Measurements from ENCODE around the gene LRRC74B.

The LRRC74B gene

GRCh38 chr22:21073023-21073422 lies 27.3 kb downstream of the LRRC74B start:
- Histone ChIP-seq H3K9ac (ENCODE audit: insufficient read length, low read depth) (no peak overlapping the region), H3K4me3 (ENCODE audit: insufficient read length, low read depth) (no peak overlapping the region), H3K27me3 (ENCODE audit: insufficient read depth, insufficient read length) (no peaks in the 10 kb centered on the region), H3K9me3 (ENCODE audit: insufficient read depth, low read length) (peaks cover 10% of the 10 kb centered on the region; the same call in 1 of the 2 replicates), H3K4me1 (ENCODE audit: insufficient read depth, insufficient read length) (no peaks in the 10 kb centered on the region), H3K36me3 (ENCODE audit: insufficient read depth, insufficient read length, low read length) (no peaks in the 10 kb centered on the region)
- TF ChIP-seq SUZ12 (IDR thresholded peaks at IDR 0.05; ENCODE audit: extremely low read depth, insufficient read depth, insufficient read length) (no peak), YY1 (IDR thresholded peaks at IDR 0.05; ENCODE audit: insufficient read depth, insufficient read length) (no peak), ZNF274 (IDR thresholded peaks at IDR 0.05; ENCODE audit: low read depth, low read length) (no peak)
- no peak for DNase-seq (ENCODE audit: low read depth, low spot score)

DNA sequence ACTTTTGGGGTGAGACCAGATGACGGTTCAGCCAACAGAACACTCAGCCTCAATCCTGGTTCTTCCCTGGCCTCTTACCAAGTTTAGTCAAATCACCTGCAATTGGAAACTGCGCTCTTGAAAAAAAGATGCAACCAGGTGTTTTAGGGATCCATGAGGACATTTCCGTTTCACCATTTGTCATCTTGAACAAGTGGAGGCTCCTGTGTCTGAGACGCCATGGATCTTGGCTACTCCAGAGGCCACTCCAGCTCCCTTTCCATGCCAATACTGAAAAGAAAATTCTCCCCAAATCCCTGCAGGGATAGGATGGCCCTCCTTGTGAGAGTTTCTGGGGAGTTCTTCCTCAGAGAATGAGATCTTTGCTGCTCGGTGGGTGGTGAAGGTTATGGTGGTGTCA lies 27.7 kb downstream of the LRRC74B start:
- no peak for DNase-seq (ENCODE audit: low read depth, low spot score)
- H3K4me1 ChIP-seq (ENCODE audit: insufficient read depth, insufficient read length): no peaks in the 10 kb centered on the region
- peaks cover 10% of the 10 kb centered on the region; the same call in 1 of the 2 replicates for H3K9me3 ChIP-seq (ENCODE audit: insufficient read depth, low read length)
- no peak overlapping the region for H3K9ac ChIP-seq (ENCODE audit: insufficient read length, low read depth)
- no peaks in the 10 kb centered on the region for H3K36me3 ChIP-seq (ENCODE audit: insufficient read depth, insufficient read length, low read length)
- TF ChIP-seq ZNF274 (IDR thresholded peaks at IDR 0.05; ENCODE audit: low read depth, low read length): no peak
- TF ChIP-seq SUZ12 (IDR thresholded peaks at IDR 0.05; ENCODE audit: extremely low read depth, insufficient read depth, insufficient read length): no peak
- TF ChIP-seq YY1 (IDR thresholded peaks at IDR 0.05; ENCODE audit: insufficient read depth, insufficient read length): no peak
- no peaks in the 10 kb centered on the region for H3K27me3 ChIP-seq (ENCODE audit: insufficient read depth, insufficient read length)
- H3K4me3 ChIP-seq (ENCODE audit: insufficient read length, low read depth): no peak overlapping the region

DNA sequence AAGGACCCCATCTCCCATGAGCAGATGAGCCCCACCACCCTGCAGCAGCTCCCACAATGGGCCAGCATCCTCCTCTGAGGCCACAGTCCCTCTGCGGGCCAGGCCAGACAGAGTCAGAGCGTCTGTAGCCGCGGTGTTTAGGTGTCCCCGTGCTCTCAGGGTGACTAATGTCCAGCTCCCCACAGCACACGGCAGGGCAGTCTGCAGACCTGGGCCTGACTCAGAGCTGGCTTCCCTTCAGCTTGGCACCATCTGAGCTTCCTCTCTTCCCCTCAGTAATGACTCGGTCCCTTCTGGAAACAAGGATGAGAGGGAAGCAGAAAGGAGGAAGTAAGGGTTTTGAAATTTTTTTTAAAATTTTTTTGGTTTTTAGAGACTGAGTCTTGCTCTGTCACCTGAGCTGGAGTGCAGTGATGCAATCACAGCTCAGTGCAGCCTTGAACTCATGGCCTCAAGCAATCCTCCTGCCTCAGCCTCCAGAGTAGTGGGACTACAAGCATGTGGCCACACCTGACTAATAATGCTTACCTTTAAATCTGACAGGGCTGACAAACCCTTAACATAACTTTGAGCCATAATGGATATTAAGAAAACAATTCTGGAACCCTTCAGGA lies 28.5 kb downstream of the LRRC74B start:
- no peak for DNase-seq (ENCODE audit: low read depth, low spot score)
- Histone ChIP-seq H3K4me1 (ENCODE audit: insufficient read depth, insufficient read length) (no peaks in the 10 kb centered on the region), H3K9me3 (ENCODE audit: insufficient read depth, low read length) (peaks cover 10% of the 10 kb centered on the region; the same call in 1 of the 2 replicates), H3K4me3 (ENCODE audit: insufficient read length, low read depth) (no peak overlapping the region), H3K36me3 (ENCODE audit: insufficient read depth, insufficient read length, low read length) (no peaks in the 10 kb centered on the region), H3K27me3 (ENCODE audit: insufficient read depth, insufficient read length) (no peaks in the 10 kb centered on the region), H3K9ac (ENCODE audit: insufficient read length, low read depth) (no peak overlapping the region)
- TF ChIP-seq ZNF274 (IDR thresholded peaks at IDR 0.05; ENCODE audit: low read depth, low read length): no peak
- TF ChIP-seq YY1 (IDR thresholded peaks at IDR 0.05; ENCODE audit: insufficient read depth, insufficient read length): no peak
- no peak for TF ChIP-seq SUZ12 (IDR thresholded peaks at IDR 0.05; ENCODE audit: extremely low read depth, insufficient read depth, insufficient read length)

DNA sequence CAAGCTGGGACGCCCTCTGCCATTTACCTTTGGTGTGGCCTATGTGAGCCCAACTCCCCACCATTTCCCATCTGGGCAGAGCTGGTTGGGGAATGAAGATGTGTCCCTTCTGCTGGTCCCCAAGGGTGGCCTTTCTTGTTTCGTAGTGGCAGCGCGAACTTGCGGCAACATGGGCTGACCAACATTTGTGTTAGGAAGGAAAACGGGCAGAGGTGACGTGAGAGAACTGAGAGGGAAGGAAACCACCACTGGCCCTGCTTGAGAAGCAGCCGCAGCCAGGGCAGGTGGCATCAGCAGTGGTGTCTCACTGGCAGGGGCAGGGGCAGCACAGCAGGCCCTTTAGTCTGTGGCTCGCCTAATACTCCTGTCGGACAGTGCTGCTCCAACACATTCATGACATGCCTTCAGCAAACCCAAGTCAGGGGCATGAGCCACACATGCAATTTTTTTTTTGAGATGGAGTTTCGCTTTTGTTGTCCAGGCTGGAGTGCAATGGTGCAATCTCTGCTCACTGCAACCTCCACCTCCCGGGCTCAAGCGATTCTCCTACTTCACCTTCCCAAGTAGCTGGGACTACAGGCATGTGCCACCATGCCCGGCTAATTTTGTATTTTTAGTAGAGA lies 29.9 kb downstream of the LRRC74B start:
- no peak for DNase-seq (ENCODE audit: low read depth, low spot score)
- H3K36me3 ChIP-seq (ENCODE audit: insufficient read depth, insufficient read length, low read length): no peaks in the 10 kb centered on the region
- no peak overlapping the region for H3K9ac ChIP-seq (ENCODE audit: insufficient read length, low read depth)
- TF ChIP-seq ZNF274 (IDR thresholded peaks at IDR 0.05; ENCODE audit: low read depth, low read length) (no peak), SUZ12 (IDR thresholded peaks at IDR 0.05; ENCODE audit: extremely low read depth, insufficient read depth, insufficient read length) (no peak), YY1 (IDR thresholded peaks at IDR 0.05; ENCODE audit: insufficient read depth, insufficient read length) (no peak)
- no peak overlapping the region for H3K4me3 ChIP-seq (ENCODE audit: insufficient read length, low read depth)
- H3K27me3 ChIP-seq (ENCODE audit: insufficient read depth, insufficient read length): no peaks in the 10 kb centered on the region
- no peaks in the 10 kb centered on the region for H3K4me1 ChIP-seq (ENCODE audit: insufficient read depth, insufficient read length)
- H3K9me3 ChIP-seq (ENCODE audit: insufficient read depth, low read length): peaks cover 10% of the 10 kb centered on the region; the same call in 1 of the 2 replicates

DNA sequence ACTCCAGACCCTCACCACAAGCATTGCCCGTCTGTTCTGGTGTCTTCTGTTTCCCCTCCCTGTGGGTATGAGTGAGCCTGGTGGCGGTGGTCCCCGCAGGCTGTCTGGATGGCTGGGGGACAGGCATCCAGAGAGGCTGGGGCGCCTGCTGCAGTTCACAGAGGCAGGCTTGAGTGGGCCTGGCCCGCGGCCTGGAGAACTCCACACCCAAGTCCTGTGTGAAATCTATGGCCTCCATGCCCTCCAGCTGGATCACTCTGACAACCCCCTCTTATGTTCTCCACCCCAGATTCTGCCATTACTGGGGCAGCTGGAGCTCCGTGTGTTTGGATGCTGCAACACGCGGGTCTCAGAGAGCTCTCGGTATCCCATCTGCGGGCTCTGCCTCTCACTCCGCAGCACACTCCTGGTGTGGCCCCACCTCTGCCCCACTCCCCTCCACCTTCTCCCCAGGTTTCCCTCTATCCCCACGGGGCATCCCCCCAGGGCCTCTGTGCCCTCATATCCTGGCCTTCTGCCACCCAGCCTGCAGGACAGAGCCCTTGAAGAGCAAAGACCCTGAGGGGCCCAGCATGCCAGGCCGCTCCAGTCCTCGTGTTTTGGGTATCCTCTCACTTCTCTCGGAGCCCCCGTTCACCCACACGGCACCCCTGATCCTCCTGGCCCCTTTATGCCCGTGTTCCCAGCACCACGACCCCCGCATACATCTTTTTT lies 31.3 kb downstream of the LRRC74B start:
- Histone ChIP-seq H3K9me3 (ENCODE audit: insufficient read depth, low read length) (peaks cover 5% of the 10 kb centered on the region; the same call in 1 of the 2 replicates), H3K9ac (ENCODE audit: insufficient read length, low read depth) (no peak overlapping the region), H3K4me1 (ENCODE audit: insufficient read depth, insufficient read length) (no peaks in the 10 kb centered on the region), H3K4me3 (ENCODE audit: insufficient read length, low read depth) (no peak overlapping the region), H3K36me3 (ENCODE audit: insufficient read depth, insufficient read length, low read length) (no peaks in the 10 kb centered on the region), H3K27me3 (ENCODE audit: insufficient read depth, insufficient read length) (no peaks in the 10 kb centered on the region)
- DNase-seq (ENCODE audit: low read depth, low spot score): no peak
- TF ChIP-seq ZNF274 (IDR thresholded peaks at IDR 0.05; ENCODE audit: low read depth, low read length): no peak
- TF ChIP-seq SUZ12 (IDR thresholded peaks at IDR 0.05; ENCODE audit: extremely low read depth, insufficient read depth, insufficient read length): no peak
- no peak for TF ChIP-seq YY1 (IDR thresholded peaks at IDR 0.05; ENCODE audit: insufficient read depth, insufficient read length)

DNA sequence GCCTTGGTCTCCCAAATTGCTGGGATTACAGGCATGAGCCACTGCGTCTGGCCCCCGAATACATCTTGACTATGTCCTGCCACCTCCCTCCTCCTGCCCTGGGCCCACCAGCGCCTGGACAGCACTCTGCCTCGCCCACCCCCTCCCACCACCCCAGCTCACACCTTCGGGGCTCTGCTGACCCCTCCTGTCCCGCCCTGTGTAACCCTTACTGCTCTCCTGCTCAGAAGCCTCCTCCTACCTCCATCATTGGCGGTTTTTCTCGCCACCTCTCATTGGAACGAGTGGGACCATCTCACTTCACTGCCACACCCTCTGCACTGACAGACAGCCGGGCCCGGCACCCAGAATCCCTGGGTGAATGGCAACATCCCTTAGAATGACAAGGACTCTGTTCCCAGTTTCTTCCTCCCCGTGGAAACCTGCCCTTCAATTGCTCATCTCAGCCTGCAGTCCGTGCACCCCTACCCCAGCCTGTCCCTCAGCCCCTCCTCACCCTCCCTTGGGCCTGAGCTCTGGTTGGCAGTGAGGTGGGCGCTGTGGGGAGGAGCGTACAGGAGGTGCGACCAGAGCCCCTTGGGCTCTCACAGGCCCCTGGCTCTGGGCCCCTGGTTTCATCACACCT lies 32.2 kb downstream of the LRRC74B start:
- no peak overlapping the region for H3K9ac ChIP-seq (ENCODE audit: insufficient read length, low read depth)
- no peaks in the 10 kb centered on the region for H3K36me3 ChIP-seq (ENCODE audit: insufficient read depth, insufficient read length, low read length)
- TF ChIP-seq YY1 (IDR thresholded peaks at IDR 0.05; ENCODE audit: insufficient read depth, insufficient read length): no peak
- TF ChIP-seq ZNF274 (IDR thresholded peaks at IDR 0.05; ENCODE audit: low read depth, low read length): no peak
- TF ChIP-seq SUZ12 (IDR thresholded peaks at IDR 0.05; ENCODE audit: extremely low read depth, insufficient read depth, insufficient read length): no peak
- no peaks in the 10 kb centered on the region for H3K9me3 ChIP-seq (ENCODE audit: insufficient read depth, low read length)
- H3K4me1 ChIP-seq (ENCODE audit: insufficient read depth, insufficient read length): no peaks in the 10 kb centered on the region
- no peak overlapping the region for H3K4me3 ChIP-seq (ENCODE audit: insufficient read length, low read depth)
- no peaks in the 10 kb centered on the region for H3K27me3 ChIP-seq (ENCODE audit: insufficient read depth, insufficient read length)
- no peak for DNase-seq (ENCODE audit: low read depth, low spot score)

GRCh38 chr22:21078916-21079315 lies 33.2 kb downstream of the LRRC74B start:
- Histone ChIP-seq H3K36me3 (ENCODE audit: insufficient read depth, insufficient read length, low read length) (no peaks in the 10 kb centered on the region), H3K9me3 (ENCODE audit: insufficient read depth, low read length) (no peaks in the 10 kb centered on the region), H3K9ac (ENCODE audit: insufficient read length, low read depth) (no peak overlapping the region), H3K27me3 (ENCODE audit: insufficient read depth, insufficient read length) (no peaks in the 10 kb centered on the region), H3K4me1 (ENCODE audit: insufficient read depth, insufficient read length) (no peaks in the 10 kb centered on the region), H3K4me3 (ENCODE audit: insufficient read length, low read depth) (no peak overlapping the region)
- DNase-seq (ENCODE audit: low read depth, low spot score): no peak
- TF ChIP-seq SUZ12 (IDR thresholded peaks at IDR 0.05; ENCODE audit: extremely low read depth, insufficient read depth, insufficient read length): no peak
- no peak for TF ChIP-seq ZNF274 (IDR thresholded peaks at IDR 0.05; ENCODE audit: low read depth, low read length)
- no peak for TF ChIP-seq YY1 (IDR thresholded peaks at IDR 0.05; ENCODE audit: insufficient read depth, insufficient read length)
